Measurements from ENCODE around the gene FAM53B.

DNA sequence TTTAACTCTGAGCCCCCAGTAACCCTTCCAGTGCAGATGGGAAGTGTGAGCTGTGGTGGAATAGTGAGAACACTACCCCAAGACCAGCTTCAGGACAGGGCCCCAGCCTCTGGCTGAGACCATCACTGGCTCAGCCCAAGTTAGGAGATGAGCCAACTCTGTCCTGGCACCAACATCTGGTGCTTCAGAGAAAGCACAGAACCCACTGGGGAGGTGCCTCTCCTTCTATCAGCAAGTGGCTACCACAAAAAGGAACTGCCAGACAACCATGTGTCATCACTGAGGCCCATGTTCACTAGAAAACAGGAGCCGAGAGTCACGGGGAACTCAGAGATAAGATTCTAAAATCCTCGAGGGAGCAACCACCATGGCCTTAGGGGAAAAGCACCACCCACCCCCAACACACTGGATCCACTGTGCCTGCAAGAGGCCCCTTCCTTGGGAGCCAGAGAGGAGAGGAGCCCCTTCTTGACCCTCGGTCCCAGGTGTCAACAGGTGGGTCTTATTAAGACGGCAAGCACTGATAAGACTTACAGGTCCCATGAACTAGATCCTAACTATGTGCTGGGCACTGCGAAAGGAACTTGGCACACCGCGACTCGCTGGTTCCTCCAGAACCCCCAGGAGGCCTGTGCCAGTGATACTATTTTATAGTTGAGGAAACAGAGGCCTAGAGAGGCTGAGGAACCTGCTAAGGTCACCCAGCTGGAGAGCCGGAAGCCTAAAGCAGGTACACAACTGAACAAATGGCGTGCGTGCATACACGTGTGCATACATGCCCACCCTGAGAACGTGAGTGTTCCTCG, 102.7 kb downstream of the FAM53B start:
- no peak for TF ChIP-seq EZH2 (IDR thresholded peaks at IDR 0.05; ENCODE audit: borderline replicate concordance, low read depth, low read length, poor library complexity, severe bottlenecking)
- TF ChIP-seq, protein P1, sequence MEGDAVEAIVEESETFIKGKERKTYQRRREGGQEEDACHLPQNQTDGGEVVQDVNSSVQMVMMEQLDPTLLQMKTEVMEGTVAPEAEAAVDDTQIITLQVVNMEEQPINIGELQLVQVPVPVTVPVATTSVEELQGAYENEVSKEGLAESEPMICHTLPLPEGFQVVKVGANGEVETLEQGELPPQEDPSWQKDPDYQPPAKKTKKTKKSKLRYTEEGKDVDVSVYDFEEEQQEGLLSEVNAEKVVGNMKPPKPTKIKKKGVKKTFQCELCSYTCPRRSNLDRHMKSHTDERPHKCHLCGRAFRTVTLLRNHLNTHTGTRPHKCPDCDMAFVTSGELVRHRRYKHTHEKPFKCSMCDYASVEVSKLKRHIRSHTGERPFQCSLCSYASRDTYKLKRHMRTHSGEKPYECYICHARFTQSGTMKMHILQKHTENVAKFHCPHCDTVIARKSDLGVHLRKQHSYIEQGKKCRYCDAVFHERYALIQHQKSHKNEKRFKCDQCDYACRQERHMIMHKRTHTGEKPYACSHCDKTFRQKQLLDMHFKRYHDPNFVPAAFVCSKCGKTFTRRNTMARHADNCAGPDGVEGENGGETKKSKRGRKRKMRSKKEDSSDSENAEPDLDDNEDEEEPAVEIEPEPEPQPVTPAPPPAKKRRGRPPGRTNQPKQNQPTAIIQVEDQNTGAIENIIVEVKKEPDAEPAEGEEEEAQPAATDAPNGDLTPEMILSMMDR (conservative IDR thresholded peaks at IDR 0.05; ENCODE audit: low read depth, low read length) = no peak

Data from A673 (cell line).